CD14-positive monocyte (primary cell): ENCODE results near the gene RAB11FIP3. TPM values are rescaled to one million over a fixed set of nuclear protein-coding genes. Genes with fewer than 3 reads are reported as not detected.

ENCODE experiments used
- DNase-seq, 3 donors: peaks; one replicate each; pipeline ENCODE4 v3.0.0-alpha.2; 2011 to 2022
- H2AFZ ChIP-seq: 2 replicates; pipeline ENCODE4 v1.6.0; 2012; ENCODE audit warnings: mild to moderate bottlenecking, low read depth, low read length, inconsistent platforms; ENCODE audit not compliant: insufficient read depth, poor library complexity, severe bottlenecking
- H3K27ac ChIP-seq, 2 donors: 1 replicate in 1 of 2; 2 replicates in 1 of 2; pipeline ENCODE4 v1.5.1; 2012 to 2013; ENCODE audit warnings: low read length in 2 of 2, control low read depth in 1 of 2, inconsistent platforms in 1 of 2, low read depth in 1 of 2, mild to moderate bottlenecking in 1 of 2
- H3K27me3 ChIP-seq, 2 donors: one replicate each; pipeline versions ENCODE4 v1.6.0 to v1.6.1; 2011 to 2013; ENCODE audit warnings: low read length in 2 of 2; ENCODE audit not compliant: control insufficient read depth in 2 of 2, insufficient read depth in 2 of 2
- H3K36me3 ChIP-seq, 2 donors: replicated peaks in 1 of 2; 1 replicate in 1 of 2; 2 replicates in 1 of 2; pipeline versions ENCODE4 v1.5.1 to v1.6.1; 2012 to 2013; ENCODE audit warnings: low read length in 2 of 2, control low read depth in 1 of 2, inconsistent platforms in 1 of 2, mild to moderate bottlenecking in 1 of 2; ENCODE audit not compliant: insufficient read depth in 2 of 2, control insufficient read depth in 1 of 2
- H3K4me1 ChIP-seq, 2 donors: 1 replicate in 1 of 2; 2 replicates in 1 of 2; pipeline versions ENCODE4 v1.5.1 to v1.6.1; 2012 to 2013; ENCODE audit warnings: low read length in 2 of 2, control low read depth in 1 of 2, inconsistent platforms in 1 of 2, mild to moderate bottlenecking in 1 of 2, moderate library complexity in 1 of 2; ENCODE audit not compliant: insufficient read depth in 2 of 2, control insufficient read depth in 1 of 2
- H3K4me2 ChIP-seq: replicated peaks from 2 replicates; pipeline ENCODE3; 2012; ENCODE audit warnings: low read length, moderate library complexity, mild to moderate bottlenecking; ENCODE audit not compliant: poor library complexity, severe bottlenecking; ENCODE audit errors: extremely low read depth
- H3K4me3 ChIP-seq, 3 experiments: fragments of 200-600 bp in 1 of 3; sonication (generic) in 1 of 3; replicated peaks in 1 of 3; 1 replicate in 2 of 3; 2 replicates in 1 of 3; pipeline ENCODE4 v1.5.1; 2011 to 2013; ENCODE audit warnings: low read length in 3 of 3, mild to moderate bottlenecking in 3 of 3, control low read depth in 2 of 3, low read depth in 2 of 3, inconsistent platforms in 1 of 3, moderate library complexity in 1 of 3
- H3K79me2 ChIP-seq: 2 replicates; pipeline ENCODE4 v1.6.0; 2012; ENCODE audit warnings: mild to moderate bottlenecking, control low read depth, inconsistent platforms, low read length, moderate library complexity; ENCODE audit not compliant: insufficient read depth
- H3K9ac ChIP-seq: 2 replicates; pipeline ENCODE4 v1.6.0; 2017; ENCODE audit warnings: low read length, mild to moderate bottlenecking; ENCODE audit not compliant: insufficient read depth, poor library complexity, severe bottlenecking
- H3K9me3 ChIP-seq, 2 donors: replicated peaks in 1 of 2; 1 replicate in 1 of 2; 2 replicates in 1 of 2; pipeline versions ENCODE4 v1.5.1 to v1.6.1; 2012 to 2013; ENCODE audit warnings: low read length in 2 of 2, control low read depth in 1 of 2; ENCODE audit not compliant: control insufficient read depth in 1 of 2, insufficient read depth in 1 of 2
- H4K20me1 ChIP-seq: 2 replicates; pipeline ENCODE4 v1.6.0; 2012; ENCODE audit warnings: mild to moderate bottlenecking, low read length, control low read depth, moderate library complexity; ENCODE audit not compliant: insufficient read depth
- H3K27ac Mint-ChIP-seq, 7 donors: one replicate each; pipeline ENCODE4 v1.8.0; 2020; ENCODE audit warnings: mild to moderate bottlenecking in 7 of 7, mixed read lengths in 7 of 7, moderate library complexity in 6 of 7, inconsistent platforms in 2 of 7
- H3K27me3 Mint-ChIP-seq, 3 donors: one replicate each; pipeline ENCODE4 v1.8.0; 2021 to 2022; ENCODE audit warnings: low read depth in 3 of 3, mild to moderate bottlenecking in 3 of 3, mixed read lengths in 3 of 3, moderate library complexity in 3 of 3, inconsistent platforms in 1 of 3
- H3K36me3 Mint-ChIP-seq, 2 donors: one replicate each; pipeline ENCODE4 v1.8.0; 2020; ENCODE audit warnings: mixed read lengths in 2 of 2, inconsistent platforms in 1 of 2, mild to moderate bottlenecking in 1 of 2
- H3K4me1 Mint-ChIP-seq: one replicate; pipeline ENCODE4 v1.8.0; 2020; ENCODE audit warnings: mild to moderate bottlenecking, mixed read lengths
- H3K4me3 Mint-ChIP-seq, 2 donors: one replicate each; pipeline ENCODE4 v1.8.0; 2020; ENCODE audit warnings: mild to moderate bottlenecking in 2 of 2, mixed read lengths in 2 of 2, moderate library complexity in 1 of 2
- H3K9me3 Mint-ChIP-seq, 7 donors: one replicate each; pipeline ENCODE4 v1.8.0; 2020 to 2022; ENCODE audit warnings: mixed read lengths in 7 of 7, mild to moderate bottlenecking in 6 of 7, moderate library complexity in 6 of 7, inconsistent platforms in 2 of 7
- WGBS: methylation state at CpG from one replicate; pipeline ENCODE4 v1.1.5; 2013; ENCODE audit warnings: missing lambda C conversion rate; ENCODE audit not compliant: insufficient coverage; 5-methylcytosine and 5-hydroxymethylcytosine counted together
- intact Hi-C, 2 donors: fragments of 100-400 bp; cut with micrococcal nuclease; formaldehyde crosslinking; loops; one replicate each; pipeline versions ENCODE4 v1.15.0 to v1.15.1; 2023
- polyA plus RNA-seq, 3 donors: library from polyadenylated mRNA; depleted of rRNA in 1 of 3; unstranded in 2 of 3; stranded (reverse) in 1 of 3; fragments of 300-500 nt in 2 of 3; fragments of >200 nt in 1 of 3; fragmentation: Illumina TruSeq in 2 of 3; gene quantifications; 1 replicate in 2 of 3; 2 replicates in 1 of 3; pipeline ENCODE4 v1.2.3, GENCODE V29; 2012 to 2021
- TF ChIP-seq, protein P1 (sequence below): fragments of 200-600 bp; IDR thresholded peaks from one replicate; pipeline ENCODE4 v1.8.0; 2022; ENCODE audit warnings: antibody characterized with exemption, mild to moderate bottlenecking

The RAB11FIP3 gene
- polyA plus RNA-seq, 3 donors: 0.37 to 7.5 (median 0.49) TPM

DNA sequence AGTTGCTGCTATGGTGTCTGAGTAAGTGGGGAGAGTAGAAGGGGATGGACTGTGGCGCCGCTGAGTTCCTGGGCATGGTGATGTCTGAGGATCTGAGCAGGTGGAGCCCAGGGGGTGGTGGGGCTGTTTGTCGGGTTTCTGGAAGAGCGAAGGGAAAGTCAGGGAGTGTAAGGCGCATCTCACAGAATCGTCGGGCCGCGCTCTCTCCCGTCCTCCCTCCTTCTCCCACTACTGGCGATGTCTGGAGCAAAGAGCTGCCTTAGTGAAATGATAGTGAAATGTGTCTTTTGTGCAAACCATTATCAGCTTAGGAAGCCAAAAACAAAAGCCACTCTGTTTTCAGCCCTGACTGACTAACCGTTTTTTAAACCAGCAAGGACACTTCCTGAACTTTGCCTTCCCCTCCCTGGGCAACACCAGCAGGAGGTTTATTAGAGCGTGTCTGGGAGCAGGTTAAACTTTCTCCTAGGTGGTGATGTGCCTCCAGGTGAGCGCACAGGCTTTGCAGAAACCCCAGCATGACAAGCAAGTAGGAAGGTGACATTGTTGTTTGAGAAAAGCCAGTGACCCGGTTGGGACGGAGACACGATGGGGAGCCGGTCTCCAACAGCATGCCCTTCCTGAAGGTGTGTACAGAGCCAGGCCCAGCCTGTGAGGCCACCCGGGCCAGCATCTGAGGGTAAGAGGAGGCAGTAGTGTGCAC, 49.1 kb downstream of the RAB11FIP3 start:
- Histone ChIP-seq H2AFZ (no peak overlapping the region), H3K79me2 (no peaks in the 10 kb centered on the region), H3K36me3 (peaks cover 0 to 8% of the 10 kb centered on the region in 2 donors), H3K27me3 (no peaks in the 10 kb centered on the region), H3K4me3 (no peak overlapping the region), H3K27ac (no peak overlapping the region), H3K4me1 (peaks cover 7 to 9% of the 10 kb centered on the region in 2 donors), H4K20me1 (no peaks in the 10 kb centered on the region), H3K4me2 (no peak overlapping the region), H3K9ac (no peak overlapping the region), H3K9me3 (no peaks in the 10 kb centered on the region)
- intact Hi-C loops: no loop called here
- 89% methylated on average over 9 of the region's 19 CpGs for WGBS
- Mint-ChIP-seq H3K4me1 (peaks cover 14% of the 10 kb centered on the region), H3K27me3 (no peaks in the 10 kb centered on the region), H3K4me3 (no peak overlapping the region), H3K36me3 (peaks cover 6 to 16% of the 10 kb centered on the region in 2 donors), H3K27ac (peak overlapping the region in 2 of 7 donors; percentile 6 to 51), H3K9me3 (no peaks in the 10 kb centered on the region)
- no peak for DNase-seq
- TF ChIP-seq, protein P1, sequence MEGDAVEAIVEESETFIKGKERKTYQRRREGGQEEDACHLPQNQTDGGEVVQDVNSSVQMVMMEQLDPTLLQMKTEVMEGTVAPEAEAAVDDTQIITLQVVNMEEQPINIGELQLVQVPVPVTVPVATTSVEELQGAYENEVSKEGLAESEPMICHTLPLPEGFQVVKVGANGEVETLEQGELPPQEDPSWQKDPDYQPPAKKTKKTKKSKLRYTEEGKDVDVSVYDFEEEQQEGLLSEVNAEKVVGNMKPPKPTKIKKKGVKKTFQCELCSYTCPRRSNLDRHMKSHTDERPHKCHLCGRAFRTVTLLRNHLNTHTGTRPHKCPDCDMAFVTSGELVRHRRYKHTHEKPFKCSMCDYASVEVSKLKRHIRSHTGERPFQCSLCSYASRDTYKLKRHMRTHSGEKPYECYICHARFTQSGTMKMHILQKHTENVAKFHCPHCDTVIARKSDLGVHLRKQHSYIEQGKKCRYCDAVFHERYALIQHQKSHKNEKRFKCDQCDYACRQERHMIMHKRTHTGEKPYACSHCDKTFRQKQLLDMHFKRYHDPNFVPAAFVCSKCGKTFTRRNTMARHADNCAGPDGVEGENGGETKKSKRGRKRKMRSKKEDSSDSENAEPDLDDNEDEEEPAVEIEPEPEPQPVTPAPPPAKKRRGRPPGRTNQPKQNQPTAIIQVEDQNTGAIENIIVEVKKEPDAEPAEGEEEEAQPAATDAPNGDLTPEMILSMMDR: no peak

GRCh38 chr16:476039-476438, 50.6 kb downstream of the RAB11FIP3 start:
- TF ChIP-seq, protein P1: no peak
- no peak overlapping the region for H3K27ac Mint-ChIP-seq
- Histone ChIP-seq H2AFZ (no peak overlapping the region), H3K27me3 (no peaks in the 10 kb centered on the region), H3K9me3 (no peaks in the 10 kb centered on the region), H4K20me1 (no peaks in the 10 kb centered on the region), H3K4me1 (peaks cover 7 to 9% of the 10 kb centered on the region in 2 donors), H3K79me2 (no peaks in the 10 kb centered on the region), H3K27ac (no peak overlapping the region), H3K4me2 (no peak overlapping the region), H3K36me3 (peaks cover 0 to 8% of the 10 kb centered on the region in 2 donors), H3K4me3 (no peak overlapping the region), H3K9ac (no peak overlapping the region)
- H3K27me3 Mint-ChIP-seq: no peaks in the 10 kb centered on the region
- WGBS: 100% methylated on average over 1 of the region's 6 CpGs
- H3K4me1 Mint-ChIP-seq: peaks cover 14% of the 10 kb centered on the region
- no peaks in the 10 kb centered on the region for H3K9me3 Mint-ChIP-seq
- no peak overlapping the region for H3K4me3 Mint-ChIP-seq
- intact Hi-C loops: no loop called here
- H3K36me3 Mint-ChIP-seq: peaks cover 6 to 16% of the 10 kb centered on the region in 2 donors
- DNase-seq: no peak
